Measurements from ENCODE around the gene MAP3K6. TPM values are rescaled to one million over a fixed set of nuclear protein-coding genes. Genes with fewer than 3 reads are reported as not detected.

The MAP3K6 gene
- total and polyA plus RNA-seq, 2 of the 13 experiments (the other 11 are each of a cell fraction or from before 2014, with no cell fraction given), result 2.7 to 3.2 TPM

DNA sequence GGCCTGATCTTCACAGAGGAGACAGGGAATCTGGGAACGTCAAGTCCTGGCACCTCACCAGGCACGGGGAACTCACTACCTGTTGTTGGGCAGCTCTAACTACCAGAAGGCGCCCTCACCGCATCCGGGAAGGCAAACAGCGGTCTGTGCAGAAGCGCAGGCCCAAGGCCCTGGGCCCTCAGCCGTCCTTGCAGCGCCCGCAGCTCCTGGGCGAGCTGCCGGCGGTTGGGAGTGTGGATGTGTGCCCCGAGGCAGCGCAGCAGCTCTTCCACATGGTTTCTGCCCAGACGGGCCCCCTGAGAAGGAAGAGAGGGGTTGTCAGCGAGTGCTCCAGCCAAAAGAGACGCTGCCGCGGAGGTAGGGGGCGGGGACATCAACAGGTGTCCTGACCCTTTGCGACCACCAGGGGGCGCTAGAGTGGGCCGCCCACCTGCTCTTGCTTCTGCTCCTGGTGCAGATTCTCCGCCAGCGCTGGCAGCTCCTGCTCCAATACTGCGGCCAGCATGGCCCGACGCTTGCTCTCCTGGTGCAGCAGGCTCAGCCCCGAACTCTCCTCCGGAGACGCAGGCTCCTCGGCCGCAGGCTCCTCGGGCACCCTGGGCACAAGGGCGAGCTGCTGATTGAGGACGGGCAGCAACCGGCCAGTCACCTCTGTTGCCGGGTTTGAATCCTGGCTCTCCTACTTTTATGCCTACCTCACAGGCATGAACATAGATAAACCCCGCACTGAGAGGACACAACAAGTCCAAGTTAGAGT lies 9.3 kb downstream of the MAP3K6 start (continued):
- TF ChIP-seq ZFP36 (IDR thresholded peaks at IDR 0.05; ENCODE audit: borderline replicate concordance, low read depth, low read length, partially characterized antibody), result no peak
- TF ChIP-seq ISX (CRISPR knock-in tag; conservative IDR thresholded peaks at IDR 0.05), result 0 out of 2 replicates have a peak, but pooled peaks have one; percentile 20
- TF ChIP-seq ZNF816 (CRISPR knock-in tag; IDR thresholded peaks at IDR 0.05; ENCODE audit: borderline replicate concordance), result no peak
- 0 out of 2 replicates have a peak, but pooled peaks have one; percentile 15 for TF ChIP-seq AHDC1 (CRISPR knock-in tag; IDR thresholded peaks at IDR 0.05; ENCODE audit: borderline replicate concordance)
- TF ChIP-seq ZNF549 (CRISPR knock-in tag; IDR thresholded peaks at IDR 0.05), result no peak
- peak; percentile 18 for TF ChIP-seq YY1 (IDR thresholded peaks at IDR 0.05; ENCODE audit: insufficient read depth, insufficient replicate concordance, low read depth, low read length)
- TF ChIP-seq, protein P1, sequence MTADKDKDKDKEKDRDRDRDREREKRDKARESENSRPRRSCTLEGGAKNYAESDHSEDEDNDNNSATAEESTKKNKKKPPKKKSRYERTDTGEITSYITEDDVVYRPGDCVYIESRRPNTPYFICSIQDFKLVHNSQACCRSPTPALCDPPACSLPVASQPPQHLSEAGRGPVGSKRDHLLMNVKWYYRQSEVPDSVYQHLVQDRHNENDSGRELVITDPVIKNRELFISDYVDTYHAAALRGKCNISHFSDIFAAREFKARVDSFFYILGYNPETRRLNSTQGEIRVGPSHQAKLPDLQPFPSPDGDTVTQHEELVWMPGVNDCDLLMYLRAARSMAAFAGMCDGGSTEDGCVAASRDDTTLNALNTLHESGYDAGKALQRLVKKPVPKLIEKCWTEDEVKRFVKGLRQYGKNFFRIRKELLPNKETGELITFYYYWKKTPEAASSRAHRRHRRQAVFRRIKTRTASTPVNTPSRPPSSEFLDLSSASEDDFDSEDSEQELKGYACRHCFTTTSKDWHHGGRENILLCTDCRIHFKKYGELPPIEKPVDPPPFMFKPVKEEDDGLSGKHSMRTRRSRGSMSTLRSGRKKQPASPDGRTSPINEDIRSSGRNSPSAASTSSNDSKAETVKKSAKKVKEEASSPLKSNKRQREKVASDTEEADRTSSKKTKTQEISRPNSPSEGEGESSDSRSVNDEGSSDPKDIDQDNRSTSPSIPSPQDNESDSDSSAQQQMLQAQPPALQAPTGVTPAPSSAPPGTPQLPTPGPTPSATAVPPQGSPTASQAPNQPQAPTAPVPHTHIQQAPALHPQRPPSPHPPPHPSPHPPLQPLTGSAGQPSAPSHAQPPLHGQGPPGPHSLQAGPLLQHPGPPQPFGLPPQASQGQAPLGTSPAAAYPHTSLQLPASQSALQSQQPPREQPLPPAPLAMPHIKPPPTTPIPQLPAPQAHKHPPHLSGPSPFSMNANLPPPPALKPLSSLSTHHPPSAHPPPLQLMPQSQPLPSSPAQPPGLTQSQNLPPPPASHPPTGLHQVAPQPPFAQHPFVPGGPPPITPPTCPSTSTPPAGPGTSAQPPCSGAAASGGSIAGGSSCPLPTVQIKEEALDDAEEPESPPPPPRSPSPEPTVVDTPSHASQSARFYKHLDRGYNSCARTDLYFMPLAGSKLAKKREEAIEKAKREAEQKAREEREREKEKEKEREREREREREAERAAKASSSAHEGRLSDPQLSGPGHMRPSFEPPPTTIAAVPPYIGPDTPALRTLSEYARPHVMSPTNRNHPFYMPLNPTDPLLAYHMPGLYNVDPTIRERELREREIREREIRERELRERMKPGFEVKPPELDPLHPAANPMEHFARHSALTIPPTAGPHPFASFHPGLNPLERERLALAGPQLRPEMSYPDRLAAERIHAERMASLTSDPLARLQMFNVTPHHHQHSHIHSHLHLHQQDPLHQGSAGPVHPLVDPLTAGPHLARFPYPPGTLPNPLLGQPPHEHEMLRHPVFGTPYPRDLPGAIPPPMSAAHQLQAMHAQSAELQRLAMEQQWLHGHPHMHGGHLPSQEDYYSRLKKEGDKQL (CRISPR knock-in tag; IDR thresholded peaks at IDR 0.05; ENCODE audit: low read depth), result no peak
- TF ChIP-seq MYC (CRISPR knock-in tag; IDR thresholded peaks at IDR 0.05; ENCODE audit: borderline replicate concordance), result peak; percentile 56
- TF ChIP-seq, protein P2, sequence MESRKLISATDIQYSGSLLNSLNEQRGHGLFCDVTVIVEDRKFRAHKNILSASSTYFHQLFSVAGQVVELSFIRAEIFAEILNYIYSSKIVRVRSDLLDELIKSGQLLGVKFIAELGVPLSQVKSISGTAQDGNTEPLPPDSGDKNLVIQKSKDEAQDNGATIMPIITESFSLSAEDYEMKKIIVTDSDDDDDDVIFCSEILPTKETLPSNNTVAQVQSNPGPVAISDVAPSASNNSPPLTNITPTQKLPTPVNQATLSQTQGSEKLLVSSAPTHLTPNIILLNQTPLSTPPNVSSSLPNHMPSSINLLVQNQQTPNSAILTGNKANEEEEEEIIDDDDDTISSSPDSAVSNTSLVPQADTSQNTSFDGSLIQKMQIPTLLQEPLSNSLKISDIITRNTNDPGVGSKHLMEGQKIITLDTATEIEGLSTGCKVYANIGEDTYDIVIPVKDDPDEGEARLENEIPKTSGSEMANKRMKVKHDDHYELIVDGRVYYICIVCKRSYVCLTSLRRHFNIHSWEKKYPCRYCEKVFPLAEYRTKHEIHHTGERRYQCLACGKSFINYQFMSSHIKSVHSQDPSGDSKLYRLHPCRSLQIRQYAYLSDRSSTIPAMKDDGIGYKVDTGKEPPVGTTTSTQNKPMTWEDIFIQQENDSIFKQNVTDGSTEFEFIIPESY (CRISPR knock-in tag; IDR thresholded peaks at IDR 0.05), result peak; percentile 89
- TF ChIP-seq KDM6A (CRISPR knock-in tag; IDR thresholded peaks at IDR 0.05; ENCODE audit: low read depth), result no peak
- TF ChIP-seq SOX5 (CRISPR knock-in tag; IDR thresholded peaks at IDR 0.05; ENCODE audit: borderline replicate concordance), result no peak
- TF ChIP-seq, protein P3, sequence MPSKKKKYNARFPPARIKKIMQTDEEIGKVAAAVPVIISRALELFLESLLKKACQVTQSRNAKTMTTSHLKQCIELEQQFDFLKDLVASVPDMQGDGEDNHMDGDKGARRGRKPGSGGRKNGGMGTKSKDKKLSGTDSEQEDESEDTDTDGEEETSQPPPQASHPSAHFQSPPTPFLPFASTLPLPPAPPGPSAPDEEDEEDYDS (CRISPR knock-in tag; IDR thresholded peaks at IDR 0.05), result 0 out of 2 replicates have a peak, but pooled peaks have one; percentile 20
